Smooth muscle cell (in vitro differentiated cells): ENCODE measurements around the gene FGF3. TPM values are rescaled to one million over a fixed set of nuclear protein-coding genes. Genes with fewer than 3 reads are reported as not detected.

Experiments
- DNase-seq: peaks from one replicate; lab custom pipeline; 2025; ENCODE audit not compliant: unreplicated experiment; lab: John Stamatoyannopoulos, UW
- H2AFZ ChIP-seq: fragments of 200-600 bp; sonication (generic); 2 replicates; pipeline ENCODE4 v1.6.0; 2016; ENCODE audit warnings: antibody characterized with exemption, low read depth, mild to moderate bottlenecking
- H3F3A ChIP-seq: fragments of 200-600 bp; sonication (generic); 2 replicates; pipeline ENCODE4 v1.6.0; 2017; ENCODE audit warnings: antibody characterized with exemption, low read depth
- H3K27ac ChIP-seq: fragments of 200-600 bp; sonication (generic); 2 replicates; pipeline ENCODE4 v1.5.1; 2016; ENCODE audit warnings: low read depth, mild to moderate bottlenecking
- H3K27me3 ChIP-seq: fragments of 200-600 bp; sonication (generic); 2 replicates; pipeline ENCODE4 v1.6.1; 2016; ENCODE audit warnings: low read depth, mild to moderate bottlenecking
- H3K36me3 ChIP-seq: fragments of 200-600 bp; sonication (generic); 2 replicates; pipeline ENCODE4 v1.5.1; 2016; ENCODE audit warnings: low read depth
- H3K4me1 ChIP-seq: fragments of 200-600 bp; sonication (generic); 2 replicates; pipeline ENCODE4 v1.5.1; 2016; ENCODE audit warnings: low read depth
- H3K4me2 ChIP-seq: fragments of 200-600 bp; sonication (generic); 2 replicates; pipeline ENCODE4 v1.6.0; 2016; ENCODE audit warnings: mild to moderate bottlenecking
- H3K4me3 ChIP-seq: fragments of 200-600 bp; sonication (generic); 2 replicates; pipeline ENCODE4 v1.5.1; 2016; ENCODE audit warnings: mild to moderate bottlenecking
- H3K79me2 ChIP-seq: fragments of 200-600 bp; sonication (generic); 2 replicates; pipeline ENCODE4 v1.6.0; 2016; ENCODE audit warnings: low read depth, mild to moderate bottlenecking
- H3K9ac ChIP-seq: fragments of 200-600 bp; sonication (generic); 2 replicates; pipeline ENCODE4 v1.6.0; 2016; ENCODE audit warnings: low read depth
- H3K9me3 ChIP-seq: fragments of 200-600 bp; sonication (generic); replicated peaks from 2 replicates; pipeline ENCODE4 v1.5.1; 2016; ENCODE audit warnings: low read depth
- H4K20me1 ChIP-seq: fragments of 200-600 bp; sonication (generic); 2 replicates; pipeline ENCODE4 v1.6.0; 2016; ENCODE audit warnings: low read depth
- whole genome bisulfite sequencing: methylation state at CpG from one replicate; pipeline ENCODE4 v1.1.7; 2016; ENCODE audit warnings: low lambda C conversion rate; 5-methylcytosine and 5-hydroxymethylcytosine counted together
- polyA plus RNA-seq: library from polyadenylated mRNA; unstranded; fragments of >200 nt; fragmentation: Nextera tagmentation; extraction: Ambion mirVana; gene quantifications from 2 replicates; pipeline ENCODE4 v1.2.1, GENCODE V29; 2016
- total RNA-seq: library from RNA; depleted of rRNA; stranded (reverse); fragments of >200 nt; gene quantifications from 2 replicates; pipeline ENCODE4 v1.2.3, GENCODE V29; 2014
- TF ChIP-seq, protein P1 (sequence below): fragments of 200-600 bp; sonication (generic); IDR thresholded peaks from 2 replicates; pipeline ENCODE4 v1.5.1; 2017; ENCODE audit warnings: borderline replicate concordance, mild to moderate bottlenecking, antibody characterized with exemption; ENCODE audit not compliant: insufficient read depth, poor library complexity, severe bottlenecking

Gene FGF3
- total and polyA plus RNA-seq, 2 experiments from 2014 or later, result not detected

DNA sequence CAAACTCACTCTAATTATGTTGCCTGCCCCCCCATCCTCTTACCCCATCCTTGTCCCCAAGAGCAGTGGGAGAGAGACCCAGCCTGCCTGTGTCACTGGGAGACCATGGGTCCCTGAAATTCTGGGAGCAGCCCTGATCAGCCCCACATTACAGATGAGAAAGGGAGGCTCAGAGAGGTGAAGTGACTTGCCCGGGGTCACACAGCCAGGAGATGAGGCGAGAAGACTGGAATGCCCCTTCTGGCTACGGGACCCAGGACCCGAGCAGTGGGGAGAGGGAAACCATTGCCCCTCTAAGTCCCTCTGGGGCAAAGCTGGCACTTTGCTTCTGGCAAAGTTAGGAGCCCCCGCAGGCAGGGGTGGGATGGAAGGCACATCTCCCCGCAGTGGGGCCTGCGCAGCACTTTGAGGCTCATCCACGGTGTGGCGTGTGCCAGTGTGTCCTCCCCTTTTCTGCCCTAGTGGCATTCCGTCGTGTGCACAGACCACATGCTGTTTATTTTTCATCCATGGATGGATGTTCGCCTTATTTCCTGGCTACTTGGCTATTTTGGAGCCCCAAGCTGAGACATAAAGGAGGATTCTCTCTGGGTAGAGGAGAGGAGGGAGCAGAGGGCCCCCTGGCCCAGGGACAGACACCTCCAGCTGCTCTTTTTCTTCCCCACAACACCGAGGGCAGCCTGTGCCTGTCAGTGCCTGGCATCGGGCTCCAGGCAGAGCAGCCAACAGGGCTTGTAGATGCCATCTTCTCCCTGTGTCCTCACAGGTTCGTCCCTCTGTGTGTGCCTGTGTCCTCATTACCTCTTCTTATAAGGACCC lies 3.7 kb upstream of the FGF3 start:
- DNase-seq, result no peak
- Histone ChIP-seq H2AFZ (no peak overlapping the region), H3K4me2 (no peak overlapping the region), H3K79me2 (no peaks in the 10 kb centered on the region), H3K9ac (no peak overlapping the region), H3K27me3 (peaks cover 59% of the 10 kb centered on the region), H3F3A (no peaks in the 10 kb centered on the region), H3K4me1 (peaks cover 8% of the 10 kb centered on the region), H4K20me1 (no peaks in the 10 kb centered on the region), H3K9me3 (no peaks in the 10 kb centered on the region), H3K4me3 (no peak overlapping the region), H3K36me3 (no peaks in the 10 kb centered on the region), H3K27ac (no peak overlapping the region)
- TF ChIP-seq, protein P1, sequence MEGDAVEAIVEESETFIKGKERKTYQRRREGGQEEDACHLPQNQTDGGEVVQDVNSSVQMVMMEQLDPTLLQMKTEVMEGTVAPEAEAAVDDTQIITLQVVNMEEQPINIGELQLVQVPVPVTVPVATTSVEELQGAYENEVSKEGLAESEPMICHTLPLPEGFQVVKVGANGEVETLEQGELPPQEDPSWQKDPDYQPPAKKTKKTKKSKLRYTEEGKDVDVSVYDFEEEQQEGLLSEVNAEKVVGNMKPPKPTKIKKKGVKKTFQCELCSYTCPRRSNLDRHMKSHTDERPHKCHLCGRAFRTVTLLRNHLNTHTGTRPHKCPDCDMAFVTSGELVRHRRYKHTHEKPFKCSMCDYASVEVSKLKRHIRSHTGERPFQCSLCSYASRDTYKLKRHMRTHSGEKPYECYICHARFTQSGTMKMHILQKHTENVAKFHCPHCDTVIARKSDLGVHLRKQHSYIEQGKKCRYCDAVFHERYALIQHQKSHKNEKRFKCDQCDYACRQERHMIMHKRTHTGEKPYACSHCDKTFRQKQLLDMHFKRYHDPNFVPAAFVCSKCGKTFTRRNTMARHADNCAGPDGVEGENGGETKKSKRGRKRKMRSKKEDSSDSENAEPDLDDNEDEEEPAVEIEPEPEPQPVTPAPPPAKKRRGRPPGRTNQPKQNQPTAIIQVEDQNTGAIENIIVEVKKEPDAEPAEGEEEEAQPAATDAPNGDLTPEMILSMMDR, result no peak
- WGBS, result 89% methylated on average over 15 of the region's 15 CpGs

DNA sequence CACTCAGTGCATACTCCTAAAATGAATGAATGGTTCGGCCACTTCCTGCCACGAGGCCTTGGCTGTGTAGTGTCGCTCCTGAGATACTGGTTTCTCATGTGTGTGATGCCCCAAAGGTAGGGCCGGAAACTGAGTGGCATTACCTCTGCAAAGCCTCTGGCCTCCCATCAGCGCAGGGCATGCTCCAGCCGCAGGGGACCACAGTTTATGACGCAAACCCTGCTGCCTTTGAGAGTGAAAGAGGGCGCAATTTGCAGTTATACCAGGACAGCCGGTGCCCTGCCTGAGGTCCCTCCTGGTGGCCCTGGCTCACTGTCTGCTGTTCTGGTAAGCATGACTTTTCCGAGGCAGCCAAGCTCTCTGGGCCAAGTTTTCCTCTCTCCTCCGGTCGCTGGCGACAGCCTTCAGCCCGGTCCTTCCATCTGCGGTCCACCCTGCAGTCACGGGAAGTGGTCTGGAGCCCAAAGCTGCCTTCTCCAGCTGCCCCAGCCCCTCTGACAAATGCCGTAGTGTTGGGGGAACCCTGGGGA lies 2.4 kb upstream of the FGF3 start:
- Histone ChIP-seq H2AFZ (no peak overlapping the region), H3K27ac (no peak overlapping the region), H3K79me2 (no peaks in the 10 kb centered on the region), H3K27me3 (peaks cover 72% of the 10 kb centered on the region), H3K9ac (no peak overlapping the region), H4K20me1 (no peaks in the 10 kb centered on the region), H3K36me3 (no peaks in the 10 kb centered on the region), H3K4me2 (no peak overlapping the region), H3K4me3 (no peak overlapping the region), H3F3A (no peaks in the 10 kb centered on the region), H3K4me1 (peaks cover 14% of the 10 kb centered on the region), H3K9me3 (no peaks in the 10 kb centered on the region)
- WGBS, result 91% methylated on average over 17 of the region's 17 CpGs
- TF ChIP-seq, protein P1, result no peak
- DNase-seq, result no peak

DNA sequence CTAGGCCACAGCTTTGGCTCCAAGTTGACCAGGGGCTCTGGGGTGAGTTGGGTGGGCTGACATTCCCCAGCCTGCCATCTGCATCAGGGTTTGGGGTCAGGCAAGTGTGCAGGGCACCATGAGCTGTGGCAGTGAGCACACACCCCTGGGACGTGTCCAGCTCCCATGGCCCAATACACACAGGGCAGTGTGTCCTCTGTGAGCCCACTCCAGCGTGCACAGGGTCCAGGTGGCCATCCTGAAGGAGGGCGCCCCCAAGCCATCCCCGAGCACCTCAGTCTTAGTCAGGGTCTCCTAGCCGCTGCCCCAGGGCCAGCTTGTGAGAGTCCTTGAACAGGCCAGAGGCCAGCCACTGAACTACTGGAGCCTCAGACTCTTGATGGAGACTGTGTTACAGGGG lies 1.2 kb upstream of the FGF3 start:
- Histone ChIP-seq H3K9me3 (no peaks in the 10 kb centered on the region), H3K9ac (no peak overlapping the region), H3K4me3 (no peak overlapping the region), H2AFZ (no peak overlapping the region), H3K4me1 (peaks cover 14% of the 10 kb centered on the region), H3F3A (no peaks in the 10 kb centered on the region), H3K36me3 (no peaks in the 10 kb centered on the region), H3K27ac (no peak overlapping the region), H3K27me3 (peaks cover 83% of the 10 kb centered on the region), H3K4me2 (no peak overlapping the region), H3K79me2 (no peaks in the 10 kb centered on the region), H4K20me1 (no peaks in the 10 kb centered on the region)
- TF ChIP-seq, protein P1, result no peak
- WGBS, result 66% methylated on average over 5 of the region's 5 CpGs
- DNase-seq, result no peak
